ENCODE results near the gene LZTS3.
A peak's percentile ranks its signal among the peaks of the same experiment; 100 is the strongest.

Gene LZTS3

GRCh38 chr20:3172126-3172932 lies 1.0 kb downstream of the LZTS3 start:
- H3K36me3 ChIP-seq (ENCODE audit: low read length) = no peaks in the 10 kb centered on the region
- H3K9me3 ChIP-seq (ENCODE audit: insufficient read depth, low read length) = no peaks in the 10 kb centered on the region
- TF ChIP-seq EZH2phosphoT487 (conservative IDR thresholded peaks at IDR 0.05; ENCODE audit: low read length) = no peak
- TF ChIP-seq, protein P1, sequence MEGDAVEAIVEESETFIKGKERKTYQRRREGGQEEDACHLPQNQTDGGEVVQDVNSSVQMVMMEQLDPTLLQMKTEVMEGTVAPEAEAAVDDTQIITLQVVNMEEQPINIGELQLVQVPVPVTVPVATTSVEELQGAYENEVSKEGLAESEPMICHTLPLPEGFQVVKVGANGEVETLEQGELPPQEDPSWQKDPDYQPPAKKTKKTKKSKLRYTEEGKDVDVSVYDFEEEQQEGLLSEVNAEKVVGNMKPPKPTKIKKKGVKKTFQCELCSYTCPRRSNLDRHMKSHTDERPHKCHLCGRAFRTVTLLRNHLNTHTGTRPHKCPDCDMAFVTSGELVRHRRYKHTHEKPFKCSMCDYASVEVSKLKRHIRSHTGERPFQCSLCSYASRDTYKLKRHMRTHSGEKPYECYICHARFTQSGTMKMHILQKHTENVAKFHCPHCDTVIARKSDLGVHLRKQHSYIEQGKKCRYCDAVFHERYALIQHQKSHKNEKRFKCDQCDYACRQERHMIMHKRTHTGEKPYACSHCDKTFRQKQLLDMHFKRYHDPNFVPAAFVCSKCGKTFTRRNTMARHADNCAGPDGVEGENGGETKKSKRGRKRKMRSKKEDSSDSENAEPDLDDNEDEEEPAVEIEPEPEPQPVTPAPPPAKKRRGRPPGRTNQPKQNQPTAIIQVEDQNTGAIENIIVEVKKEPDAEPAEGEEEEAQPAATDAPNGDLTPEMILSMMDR (IDR thresholded peaks at IDR 0.05; ENCODE audit: insufficient read depth, low read length, poor library complexity, severe bottlenecking) = no peak
- H2AFZ ChIP-seq (ENCODE audit: low read depth, low read length, severe bottlenecking) = no peak overlapping the region
- no peaks in the 10 kb centered on the region for H3K79me2 ChIP-seq (ENCODE audit: insufficient read depth, low read length)
- no peaks in the 10 kb centered on the region for H3K27me3 ChIP-seq (ENCODE audit: low read length)
- no peaks in the 10 kb centered on the region for H4K20me1 ChIP-seq (ENCODE audit: low read depth, low read length)
- H3K4me2 ChIP-seq (ENCODE audit: low read depth, low read length, poor library complexity, severe bottlenecking) = peak overlapping the region; percentile 98
- H3K4me3 ChIP-seq (ENCODE audit: insufficient read depth, low read length, poor library complexity, severe bottlenecking) = peak overlapping the region; percentile 89
- peaks cover 13% of the 10 kb centered on the region; the same call in 1 of the 2 replicates for H3F3A ChIP-seq (ENCODE audit: insufficient read depth)
- no peak overlapping the region for H3K27ac ChIP-seq (ENCODE audit: low read depth, low read length)
- no peak overlapping the region for H3K9ac ChIP-seq (ENCODE audit: low read length)
- no peaks in the 10 kb centered on the region for H3K9me2 ChIP-seq (replicated peaks; ENCODE audit: insufficient read depth, low read length)

- Histone ChIP-seq H3K9me3 (ENCODE audit: insufficient read depth, low read length) (no peaks in the 10 kb centered on the region), H3K9me2 (replicated peaks; ENCODE audit: insufficient read depth, low read length) (no peaks in the 10 kb centered on the region), H3K27me3 (ENCODE audit: low read length) (no peaks in the 10 kb centered on the region), H2AFZ (ENCODE audit: low read depth, low read length, severe bottlenecking) (no peak overlapping the region), H3K79me2 (ENCODE audit: insufficient read depth, low read length) (no peaks in the 10 kb centered on the region), H3K9ac (ENCODE audit: low read length) (no peak overlapping the region), H3K4me2 (ENCODE audit: low read depth, low read length, poor library complexity, severe bottlenecking) (no peak overlapping the region), H3K27ac (ENCODE audit: low read depth, low read length) (no peak overlapping the region), H3F3A (ENCODE audit: insufficient read depth) (peaks cover 13% of the 10 kb centered on the region; the same call in 1 of the 2 replicates), H4K20me1 (ENCODE audit: low read depth, low read length) (no peaks in the 10 kb centered on the region), H3K4me3 (ENCODE audit: insufficient read depth, low read length, poor library complexity, severe bottlenecking) (no peak overlapping the region), H3K36me3 (ENCODE audit: low read length) (no peaks in the 10 kb centered on the region)
- TF ChIP-seq EZH2phosphoT487 (conservative IDR thresholded peaks at IDR 0.05; ENCODE audit: low read length) = no peak
- TF ChIP-seq, protein P1 (IDR thresholded peaks at IDR 0.05; ENCODE audit: insufficient read depth, low read length, poor library complexity, severe bottlenecking) = no peak
Observed at GRCh38 chr20:3171391-3172125, 1.8 kb downstream of the LZTS3 start.

- Histone ChIP-seq H2AFZ (ENCODE audit: low read depth, low read length, severe bottlenecking) (no peak overlapping the region), H3K9me2 (replicated peaks; ENCODE audit: insufficient read depth, low read length) (no peaks in the 10 kb centered on the region), H3K9me3 (ENCODE audit: insufficient read depth, low read length) (no peaks in the 10 kb centered on the region), H3K36me3 (ENCODE audit: low read length) (no peaks in the 10 kb centered on the region), H3F3A (ENCODE audit: insufficient read depth) (no peaks in the 10 kb centered on the region), H3K27me3 (ENCODE audit: low read length) (no peaks in the 10 kb centered on the region), H3K4me2 (ENCODE audit: low read depth, low read length, poor library complexity, severe bottlenecking) (no peak overlapping the region), H3K79me2 (ENCODE audit: insufficient read depth, low read length) (no peaks in the 10 kb centered on the region), H3K4me3 (ENCODE audit: insufficient read depth, low read length, poor library complexity, severe bottlenecking) (no peak overlapping the region), H4K20me1 (ENCODE audit: low read depth, low read length) (no peaks in the 10 kb centered on the region), H3K27ac (ENCODE audit: low read depth, low read length) (no peak overlapping the region), H3K9ac (ENCODE audit: low read length) (no peak overlapping the region)
- TF ChIP-seq, protein P1 (IDR thresholded peaks at IDR 0.05; ENCODE audit: insufficient read depth, low read length, poor library complexity, severe bottlenecking) = no peak
- TF ChIP-seq EZH2phosphoT487 (conservative IDR thresholded peaks at IDR 0.05; ENCODE audit: low read length) = no peak
Observed at GRCh38 chr20:3168829-3169590, 4.3 kb downstream of the LZTS3 start.

All from SU-DHL-6 (cell line).